Osteocyte (in vitro differentiated cells): ENCODE results near the gene RNPS1. TPM values are rescaled to one million over a fixed set of nuclear protein-coding genes. Genes with fewer than 3 reads are reported as not detected.
"Not testable (repeated sequence)": the region's sequence is repeated elsewhere in the genome, so short reads cannot be mapped to it uniquely, and the experiment has no call there.

Experiments used
- DNase-seq: peaks from one replicate; pipeline ENCODE4 v3.0.0; 2021; ENCODE audit warnings: mixed read lengths; ENCODE audit not compliant: unreplicated experiment; ENCODE audit errors: extremely low spot score
- H3K27ac Mint-ChIP-seq: one replicate; pipeline ENCODE4 v1.8.0; 2021; ENCODE audit warnings: mild to moderate bottlenecking, mixed read lengths; ENCODE audit not compliant: unreplicated experiment
- H3K27me3 Mint-ChIP-seq: one replicate; pipeline ENCODE4 v1.8.0; 2021; ENCODE audit warnings: mixed read lengths; ENCODE audit not compliant: unreplicated experiment
- H3K36me3 Mint-ChIP-seq: one replicate; pipeline ENCODE4 v1.8.0; 2021; ENCODE audit warnings: mixed read lengths; ENCODE audit not compliant: unreplicated experiment
- H3K4me1 Mint-ChIP-seq: one replicate; pipeline ENCODE4 v1.8.0; 2021; ENCODE audit warnings: mixed read lengths; ENCODE audit not compliant: unreplicated experiment
- H3K4me3 Mint-ChIP-seq: one replicate; pipeline ENCODE4 v1.8.0; 2021; ENCODE audit warnings: mild to moderate bottlenecking, moderate library complexity, mixed read lengths; ENCODE audit not compliant: unreplicated experiment
- H3K9me3 Mint-ChIP-seq: one replicate; pipeline ENCODE4 v1.8.0; 2021; ENCODE audit warnings: mixed read lengths; ENCODE audit not compliant: unreplicated experiment
- total RNA-seq: library from RNA; stranded (reverse); gene quantifications from 2 replicates; pipeline ENCODE4 v1.2.1, GENCODE V29; 2021
- TF ChIP-seq, protein P1 (sequence below): fragments of 200-600 bp; sonication (generic); IDR thresholded peaks from 2 replicates; pipeline ENCODE4 v1.5.0; 2021; ENCODE audit warnings: antibody characterized with exemption, mild to moderate bottlenecking, moderate library complexity

Gene RNPS1
- total RNA-seq, 1 donor from 2014 or later = 140 TPM

DNA sequence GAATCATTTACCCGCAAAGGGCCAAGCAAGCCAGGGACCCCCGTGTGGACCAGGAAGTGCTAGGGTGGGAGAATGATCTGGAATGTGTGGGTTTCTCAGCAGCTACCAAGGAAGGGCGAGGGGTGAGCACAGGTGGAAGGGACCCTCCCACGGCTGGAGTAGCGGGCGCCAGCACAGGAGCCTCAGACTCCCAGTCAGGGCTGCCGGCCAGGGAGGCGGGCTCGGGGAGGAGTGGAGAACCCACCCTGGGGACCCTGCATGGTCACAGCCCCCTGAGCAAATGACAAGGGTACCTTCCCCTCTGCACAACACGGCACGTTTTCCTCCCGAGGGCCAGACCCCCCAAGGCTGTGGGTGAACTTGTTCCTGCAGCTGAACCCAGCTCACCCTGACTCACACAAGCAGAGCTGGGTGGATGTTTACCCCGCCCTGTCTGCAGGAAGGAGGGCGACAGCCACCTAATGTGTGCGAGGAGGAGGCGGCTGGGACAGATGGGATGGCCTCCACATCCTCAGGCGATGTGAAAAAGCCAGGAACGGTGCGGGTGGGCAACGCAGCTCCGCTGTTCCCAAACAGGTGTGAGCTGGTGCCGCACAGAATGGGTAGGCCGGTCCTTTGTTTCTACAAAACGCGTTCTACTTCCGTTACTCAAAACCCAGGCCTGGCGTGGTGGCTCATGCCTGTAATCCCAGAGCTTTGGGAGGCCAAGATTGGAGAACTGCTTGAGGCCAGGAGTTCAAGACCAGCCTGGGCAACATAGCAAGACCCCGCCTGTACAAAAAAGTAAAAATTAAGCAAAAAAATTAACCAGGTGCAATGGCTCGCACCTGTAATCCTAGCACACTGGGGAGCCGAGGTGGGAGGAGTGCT lies 22.8 kb downstream of the RNPS1 start:
- H3K4me3 Mint-ChIP-seq = no peak overlapping the region
- H3K4me1 Mint-ChIP-seq = peaks cover 3% of the 10 kb centered on the region
- no peak for DNase-seq
- TF ChIP-seq, protein P1, sequence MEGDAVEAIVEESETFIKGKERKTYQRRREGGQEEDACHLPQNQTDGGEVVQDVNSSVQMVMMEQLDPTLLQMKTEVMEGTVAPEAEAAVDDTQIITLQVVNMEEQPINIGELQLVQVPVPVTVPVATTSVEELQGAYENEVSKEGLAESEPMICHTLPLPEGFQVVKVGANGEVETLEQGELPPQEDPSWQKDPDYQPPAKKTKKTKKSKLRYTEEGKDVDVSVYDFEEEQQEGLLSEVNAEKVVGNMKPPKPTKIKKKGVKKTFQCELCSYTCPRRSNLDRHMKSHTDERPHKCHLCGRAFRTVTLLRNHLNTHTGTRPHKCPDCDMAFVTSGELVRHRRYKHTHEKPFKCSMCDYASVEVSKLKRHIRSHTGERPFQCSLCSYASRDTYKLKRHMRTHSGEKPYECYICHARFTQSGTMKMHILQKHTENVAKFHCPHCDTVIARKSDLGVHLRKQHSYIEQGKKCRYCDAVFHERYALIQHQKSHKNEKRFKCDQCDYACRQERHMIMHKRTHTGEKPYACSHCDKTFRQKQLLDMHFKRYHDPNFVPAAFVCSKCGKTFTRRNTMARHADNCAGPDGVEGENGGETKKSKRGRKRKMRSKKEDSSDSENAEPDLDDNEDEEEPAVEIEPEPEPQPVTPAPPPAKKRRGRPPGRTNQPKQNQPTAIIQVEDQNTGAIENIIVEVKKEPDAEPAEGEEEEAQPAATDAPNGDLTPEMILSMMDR = no peak
- no peaks in the 10 kb centered on the region for H3K9me3 Mint-ChIP-seq
- no peak overlapping the region for H3K27ac Mint-ChIP-seq
- no peaks in the 10 kb centered on the region for H3K27me3 Mint-ChIP-seq
- peaks cover 14% of the 10 kb centered on the region for H3K36me3 Mint-ChIP-seq

DNA sequence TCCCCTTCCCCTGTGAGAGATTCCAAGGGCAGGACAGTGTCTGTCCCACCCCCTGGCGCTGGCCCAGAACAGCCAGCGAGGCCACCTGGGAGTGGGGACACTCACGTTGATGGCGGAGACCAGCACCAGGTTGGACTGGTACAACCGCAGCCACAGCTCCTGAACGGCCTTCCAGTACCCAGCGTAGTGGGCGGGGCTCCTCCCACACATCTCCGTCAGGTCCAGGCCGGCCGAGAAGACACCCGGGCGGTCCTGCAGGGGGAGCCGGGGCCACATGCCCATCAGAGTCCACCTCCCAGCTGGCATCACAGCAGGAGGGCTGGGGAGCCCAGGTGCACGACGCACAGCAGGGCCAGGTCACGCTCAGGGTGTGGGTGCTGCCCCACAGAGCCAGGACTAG lies 23.6 kb downstream of the RNPS1 start:
- Mint-ChIP-seq H3K4me3 (no peak overlapping the region), H3K9me3 (no peaks in the 10 kb centered on the region)
- TF ChIP-seq, protein P1 = no peak

DNA sequence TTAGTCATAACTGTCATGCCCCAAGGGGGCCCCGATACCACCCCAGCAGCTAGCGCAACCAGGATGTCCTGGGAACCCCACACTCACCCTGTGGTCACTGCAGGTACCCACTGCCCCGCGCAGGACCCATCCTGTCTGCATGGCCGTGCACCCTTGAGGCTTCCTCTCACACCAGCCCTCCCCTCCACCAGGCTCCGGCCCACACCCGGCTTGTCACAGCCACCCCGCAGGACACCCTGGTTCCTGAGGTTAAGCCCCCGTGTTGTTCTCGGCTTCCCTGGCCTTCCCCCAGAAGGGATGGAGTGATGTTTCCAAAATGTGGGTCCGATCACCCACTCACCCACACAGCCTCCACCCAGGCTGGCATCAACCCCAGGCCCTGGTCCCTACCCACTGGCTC lies 24.1 kb downstream of the RNPS1 start:
- no peaks in the 10 kb centered on the region for H3K27me3 Mint-ChIP-seq
- no peaks in the 10 kb centered on the region for H3K4me1 Mint-ChIP-seq
- peaks cover 14% of the 10 kb centered on the region for H3K36me3 Mint-ChIP-seq
- no peak overlapping the region for H3K27ac Mint-ChIP-seq
- TF ChIP-seq, protein P1 = no peak
- DNase-seq = no peak
- no peaks in the 10 kb centered on the region for H3K9me3 Mint-ChIP-seq
- H3K4me3 Mint-ChIP-seq = no peak overlapping the region

More for the DNA sequence above, 23.6 kb downstream of the RNPS1 start:
- Mint-ChIP-seq H3K27me3 (no peaks in the 10 kb centered on the region), H3K27ac (no peak overlapping the region), H3K36me3 (peaks cover 14% of the 10 kb centered on the region), H3K4me1 (no peaks in the 10 kb centered on the region)
- no peak for DNase-seq

DNA sequence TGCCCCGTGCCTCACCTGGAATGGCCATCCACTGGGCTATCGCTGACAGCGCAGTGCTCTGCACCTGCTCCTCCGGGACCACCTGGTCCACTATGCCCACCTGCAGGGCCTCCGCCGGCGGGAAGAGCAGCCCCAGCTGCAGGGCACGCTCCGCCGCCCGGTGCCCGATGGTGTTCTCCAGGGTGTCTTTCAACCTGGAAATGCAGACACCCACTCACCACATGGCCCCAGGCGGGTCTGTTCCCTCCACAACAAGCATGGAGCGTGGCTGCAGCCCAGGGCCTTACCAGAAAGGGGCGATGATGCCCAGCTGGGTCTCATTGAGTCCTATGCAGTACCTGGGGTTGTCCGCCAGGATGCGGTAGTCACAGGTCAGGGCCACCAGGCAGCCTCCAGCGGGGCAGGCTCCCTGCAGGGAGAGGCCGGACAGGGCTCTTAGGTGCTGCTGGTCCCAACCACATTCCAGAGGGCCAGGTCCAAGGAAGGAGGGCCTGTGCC lies 24.8 kb downstream of the RNPS1 start:
- Mint-ChIP-seq H3K27ac (no peak overlapping the region), H3K4me3 (no peak overlapping the region), H3K4me1 (no peaks in the 10 kb centered on the region), H3K36me3 (peaks cover 14% of the 10 kb centered on the region), H3K27me3 (no peaks in the 10 kb centered on the region), H3K9me3 (no peaks in the 10 kb centered on the region)
- DNase-seq = no peak
- TF ChIP-seq, protein P1 = no peak

DNA sequence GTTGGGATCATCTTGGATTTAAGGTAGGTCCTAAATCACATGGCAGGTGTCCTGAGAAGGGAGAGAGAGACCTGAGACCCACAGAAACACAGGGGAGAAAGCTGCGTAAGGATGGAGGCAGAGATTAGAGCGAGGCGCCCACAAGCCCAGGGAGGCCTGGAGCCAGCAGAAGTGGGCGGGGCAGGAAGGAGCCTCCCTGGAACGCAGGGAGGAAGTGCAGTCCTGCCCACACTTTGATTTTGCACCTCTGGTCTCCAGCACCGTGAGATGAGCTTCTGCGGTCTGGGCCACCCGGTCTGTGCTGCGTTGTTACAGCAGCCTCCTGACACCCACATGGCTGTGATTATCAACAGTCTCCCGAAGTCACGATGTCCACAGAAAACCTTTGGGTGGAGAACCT lies 25.3 kb downstream of the RNPS1 start:
- TF ChIP-seq, protein P1 = no peak
- Mint-ChIP-seq H3K4me1 (no peaks in the 10 kb centered on the region), H3K27me3 (no peaks in the 10 kb centered on the region), H3K36me3 (peaks cover 12% of the 10 kb centered on the region), H3K4me3 (no peak overlapping the region), H3K27ac (no peak overlapping the region), H3K9me3 (no peaks in the 10 kb centered on the region)
- DNase-seq = no peak

DNA sequence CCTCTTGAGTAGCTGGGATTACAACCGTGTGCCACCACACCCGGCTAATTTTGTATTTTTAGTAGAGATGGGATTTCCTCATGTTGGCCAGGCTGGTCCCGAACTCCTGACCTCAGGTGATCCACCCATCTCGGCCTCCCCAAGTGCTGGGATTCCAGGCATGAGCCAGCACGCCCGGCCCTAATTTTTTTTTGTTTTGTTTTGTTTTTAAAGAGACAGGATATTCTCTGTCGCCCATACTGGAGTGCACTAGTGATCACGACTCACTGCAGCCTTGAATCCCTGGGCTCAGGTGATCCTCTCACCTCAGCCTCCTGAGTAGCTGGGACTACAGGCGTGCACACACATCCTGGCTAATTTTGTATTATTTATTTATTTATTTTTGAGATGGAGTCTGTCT lies 27.6 kb downstream of the RNPS1 start:
- H3K9me3 Mint-ChIP-seq, H3K27me3 Mint-ChIP-seq, H3K27ac Mint-ChIP-seq, H3K4me3 Mint-ChIP-seq, H3K36me3 Mint-ChIP-seq, H3K4me1 Mint-ChIP-seq, DNase-seq: not testable (repeated sequence)
